T47D (cell line): ENCODE data around the gene BCL7C.

Experiments
- DNase-seq, 2 experiments: peaks; one replicate each; pipeline versions ENCODE4 v3.0.0 to v3.0.0-alpha.2; 2011 to 2012; ENCODE audit warnings: low read depth in 1 of 2, low spot score in 1 of 2
- JUND ChIP-seq: IDR thresholded peaks from 2 replicates; pipeline ENCODE4 v1.6.1; 2012; ENCODE audit warnings: low read depth
- in situ Hi-C: cut with HindIII; loops from 2 replicates; pipeline ENCODE4 v1.10.0; 2016; ENCODE audit warnings: low sequenced_read_pairs, low pct_unique_long_range_greater_than_20kb

The BCL7C gene

DNA sequence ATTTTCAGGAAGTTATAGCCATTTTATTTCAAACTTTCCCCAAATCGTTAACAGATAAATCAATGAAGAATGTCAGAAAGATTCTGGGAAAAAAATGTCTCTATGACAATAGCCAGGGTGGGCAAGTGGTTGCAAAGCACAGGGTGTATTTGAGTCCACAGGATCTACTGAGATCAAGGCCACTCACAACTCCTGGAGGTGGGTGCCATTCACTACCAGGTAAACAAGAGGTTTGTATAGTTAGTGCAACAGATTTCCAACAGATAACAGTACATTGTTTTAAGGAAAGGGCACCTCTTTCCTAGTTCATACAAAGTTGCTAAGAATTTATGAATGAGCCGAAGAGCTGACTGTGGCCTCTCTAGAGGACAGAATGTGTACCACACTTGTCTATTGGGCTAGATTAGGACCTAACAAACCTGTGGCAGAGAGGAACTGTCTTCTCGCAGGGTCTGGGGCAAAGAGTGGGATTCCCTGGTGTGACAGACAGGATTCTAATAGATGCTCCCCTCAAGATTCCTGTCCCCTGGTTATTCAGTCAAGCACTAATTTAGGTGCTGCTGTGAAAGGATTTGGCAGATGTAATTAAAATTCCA is 54.9 kb downstream of the BCL7C start:
- peak in 1 of 2 experiments; percentile 49 for DNase-seq
- in situ Hi-C loops: no loop called here
- TF ChIP-seq JUND: no peak

DNA sequence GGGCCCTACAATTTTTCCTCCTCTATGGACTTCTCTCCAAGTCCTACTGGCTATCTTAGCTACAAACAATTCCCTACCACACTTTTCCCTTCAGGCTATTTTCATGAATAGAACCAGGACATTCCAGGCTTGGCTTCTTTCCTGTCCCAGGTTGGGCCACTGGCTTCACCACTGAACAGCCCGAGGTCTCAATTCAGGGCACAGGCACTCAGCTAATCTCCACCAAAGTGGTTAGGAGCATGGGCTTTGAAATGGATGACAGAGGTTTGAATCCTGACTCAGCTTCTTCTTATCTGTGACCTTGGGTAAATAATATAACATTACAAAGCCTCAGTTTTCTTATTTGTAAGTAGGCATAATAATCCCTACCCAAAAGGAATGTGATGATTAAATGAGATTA is 56.0 kb downstream of the BCL7C start:
- peak in 1 of 2 experiments; percentile 78 for DNase-seq
- no peak for TF ChIP-seq JUND
- in situ Hi-C loops: no loop called here
